Progenitor cell of endocrine pancreas (in vitro differentiated cells): ENCODE data around the gene NAP1L5. TPM values are rescaled to one million over a fixed set of nuclear protein-coding genes. Genes with fewer than 3 reads are reported as not detected.

Experiments used
- DNase-seq: peaks from one replicate; pipeline ENCODE4 v3.0.0; 2021; ENCODE audit warnings: low spot score; ENCODE audit not compliant: unreplicated experiment
- H3K27ac Mint-ChIP-seq: 2 replicates; pipeline ENCODE4 v1.8.0; 2021; ENCODE audit warnings: mild to moderate bottlenecking, moderate library complexity, mixed read lengths
- H3K27me3 Mint-ChIP-seq: 2 replicates; pipeline ENCODE4 v1.8.0; 2021; ENCODE audit warnings: mixed read lengths
- H3K36me3 Mint-ChIP-seq: 2 replicates; pipeline ENCODE4 v1.8.0; 2022; ENCODE audit warnings: mixed read lengths; ENCODE audit not compliant: insufficient read depth
- H3K4me1 Mint-ChIP-seq: 2 replicates; pipeline ENCODE4 v1.8.0; 2021; ENCODE audit warnings: low read depth, mixed read lengths
- H3K4me3 Mint-ChIP-seq: 2 replicates; pipeline ENCODE4 v1.8.0; 2021; ENCODE audit warnings: low read depth, mild to moderate bottlenecking, moderate library complexity, mixed read lengths
- H3K9me3 Mint-ChIP-seq: 2 replicates; pipeline ENCODE4 v1.8.0; 2021; ENCODE audit warnings: low read depth, mixed read lengths
- CTCF ChIP-seq: fragments of 200-600 bp; sonication (generic); IDR thresholded peaks from one replicate; pipeline ENCODE4 v1.5.0; 2021; ENCODE audit warnings: antibody characterized with exemption, mild to moderate bottlenecking; ENCODE audit not compliant: unreplicated experiment
- total RNA-seq: library from RNA; stranded (reverse); gene quantifications from 2 replicates; pipeline ENCODE4 v1.2.1, GENCODE V29; 2021

NAP1L5 gene
- total RNA-seq, 1 donor from 2014 or later, result 3.9 TPM

GRCh38 chr4:88736264-88736663, 38.6 kb upstream of the NAP1L5 start:
- H3K4me1 Mint-ChIP-seq, result peaks cover 17% of the 10 kb centered on the region
- H3K4me3 Mint-ChIP-seq, result no peak overlapping the region
- no peaks in the 10 kb centered on the region for H3K9me3 Mint-ChIP-seq
- peaks cover 9% of the 10 kb centered on the region for H3K36me3 Mint-ChIP-seq
- no peak for TF ChIP-seq CTCF
- peak overlapping the region; percentile 63 for H3K27ac Mint-ChIP-seq
- H3K27me3 Mint-ChIP-seq, result no peaks in the 10 kb centered on the region
- no peak for DNase-seq

GRCh38 chr4:88735564-88735963, 37.9 kb upstream of the NAP1L5 start:
- Mint-ChIP-seq H3K27me3 (no peaks in the 10 kb centered on the region), H3K36me3 (peaks cover 12% of the 10 kb centered on the region), H3K9me3 (no peaks in the 10 kb centered on the region), H3K27ac (no peak overlapping the region), H3K4me1 (peaks cover 17% of the 10 kb centered on the region), H3K4me3 (no peak overlapping the region)
- no peak for DNase-seq
- no peak for TF ChIP-seq CTCF

GRCh38 chr4:88734403-88734949, 36.8 kb upstream of the NAP1L5 start:
- H3K9me3 Mint-ChIP-seq, result no peaks in the 10 kb centered on the region
- no peak for DNase-seq
- no peak overlapping the region for H3K27ac Mint-ChIP-seq
- H3K4me1 Mint-ChIP-seq, result peaks cover 17% of the 10 kb centered on the region
- H3K27me3 Mint-ChIP-seq, result no peaks in the 10 kb centered on the region
- no peak overlapping the region for H3K4me3 Mint-ChIP-seq
- TF ChIP-seq CTCF, result no peak
- H3K36me3 Mint-ChIP-seq, result peaks cover 12% of the 10 kb centered on the region

GRCh38 chr4:88732714-88733368, 35.2 kb upstream of the NAP1L5 start:
- no peak overlapping the region for H3K4me3 Mint-ChIP-seq
- H3K27me3 Mint-ChIP-seq, result no peaks in the 10 kb centered on the region
- no peaks in the 10 kb centered on the region for H3K9me3 Mint-ChIP-seq
- no peak overlapping the region for H3K27ac Mint-ChIP-seq
- TF ChIP-seq CTCF, result no peak
- no peak for DNase-seq
- peaks cover 10% of the 10 kb centered on the region for H3K36me3 Mint-ChIP-seq
- peaks cover 12% of the 10 kb centered on the region for H3K4me1 Mint-ChIP-seq

- DNase-seq, result no peak
- Mint-ChIP-seq H3K4me3 (no peak overlapping the region), H3K4me1 (peaks cover under 1% of the 10 kb centered on the region), H3K27ac (no peak overlapping the region), H3K36me3 (peaks cover 15% of the 10 kb centered on the region), H3K9me3 (no peaks in the 10 kb centered on the region), H3K27me3 (no peaks in the 10 kb centered on the region)
- TF ChIP-seq CTCF, result no peak
Observed at GRCh38 chr4:88731381-88731780, 33.8 kb upstream of the NAP1L5 start.
